Activated CD4-positive, alpha-beta T cell treated with anti-CD3 and anti-CD28 coated beads, Interleukin-2, Interleukin-6, amounts not matched to agents 100 ng/mL and 50 ng/mL, durations not matched to agents 16 hours and 8 hours (primary cell): ENCODE data around the gene KIF15.

Experiments
- DNase-seq: peaks from one replicate; pipeline ENCODE4 v3.0.0-alpha.2; 2020

The KIF15 gene

DNA sequence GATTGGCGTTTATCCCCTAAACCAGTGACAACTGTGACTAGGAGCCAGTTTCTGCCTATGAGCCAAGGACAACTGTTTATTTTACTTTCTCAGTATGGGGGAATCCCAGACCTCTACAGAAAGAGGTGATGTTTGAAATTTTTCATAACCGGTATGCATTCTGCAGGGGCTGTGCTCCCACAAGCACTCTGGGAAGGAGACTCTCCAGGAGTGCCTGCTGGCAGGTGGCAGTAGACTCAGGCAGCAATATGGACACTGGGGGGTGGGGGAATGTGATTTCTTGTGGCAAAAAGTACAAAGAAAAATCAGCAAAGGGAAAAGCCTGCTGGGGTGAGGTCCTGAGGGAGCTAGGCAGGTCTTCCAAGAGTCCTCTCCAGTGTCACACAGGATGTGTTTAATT is 118.7 kb downstream of the KIF15 start:
- no peak for DNase-seq

DNA sequence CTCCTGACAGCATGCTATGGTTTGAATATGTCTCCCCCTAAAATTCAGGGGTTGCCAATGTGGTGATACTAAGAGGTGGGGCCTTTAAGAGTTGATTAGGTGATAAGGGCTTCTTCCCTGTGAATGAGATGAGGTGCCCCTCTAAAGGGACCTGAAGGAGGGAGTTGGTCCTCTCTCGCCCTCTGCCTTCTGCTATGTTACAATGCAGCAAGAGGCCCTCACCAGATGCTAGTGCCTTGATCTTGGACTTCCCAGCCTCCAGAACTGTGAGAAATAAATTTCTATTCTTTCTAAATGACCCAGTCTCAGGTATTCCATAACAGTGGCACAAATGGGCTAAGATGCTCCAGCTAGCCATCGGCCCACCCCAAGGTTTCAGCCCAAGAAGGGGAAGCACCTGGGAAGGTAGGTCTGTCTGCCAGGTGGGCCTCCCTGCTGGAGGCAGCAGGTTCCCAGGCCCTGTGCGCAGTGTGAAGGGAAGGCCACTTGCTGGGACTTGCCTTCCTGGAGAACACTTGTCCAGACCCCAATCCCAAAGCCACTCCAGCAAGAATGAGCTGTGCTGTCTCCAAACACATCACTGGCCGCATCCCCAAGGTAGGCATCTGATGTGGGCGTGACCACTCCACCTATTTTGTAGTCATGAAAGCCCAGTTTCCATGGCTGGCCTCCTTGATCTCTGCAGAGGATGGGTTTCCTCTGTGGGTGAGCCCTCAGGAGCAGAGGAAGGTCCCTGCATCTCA is 121.8 kb downstream of the KIF15 start:
- DNase-seq, result no peak

DNA sequence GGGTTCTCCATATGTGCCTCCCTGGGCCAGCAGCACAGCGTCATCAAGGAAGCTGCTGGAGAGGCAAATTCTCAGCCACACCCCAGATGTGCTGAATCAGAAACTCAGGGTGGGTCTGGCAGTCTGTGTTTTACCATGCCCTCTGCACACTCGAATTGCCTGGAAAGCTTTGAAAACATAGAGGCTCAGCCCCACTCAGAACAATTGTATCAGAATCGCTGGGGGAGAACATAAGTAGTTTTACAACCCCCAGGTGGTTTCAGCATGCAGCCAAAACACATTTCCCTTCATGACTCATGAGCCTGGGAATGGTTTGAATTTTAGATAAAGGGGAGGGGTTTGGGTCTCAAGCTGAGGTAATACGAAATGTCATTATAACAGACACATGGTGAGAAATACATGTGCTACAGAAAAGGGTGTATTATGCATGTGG is 122.4 kb downstream of the KIF15 start:
- no peak for DNase-seq

DNA sequence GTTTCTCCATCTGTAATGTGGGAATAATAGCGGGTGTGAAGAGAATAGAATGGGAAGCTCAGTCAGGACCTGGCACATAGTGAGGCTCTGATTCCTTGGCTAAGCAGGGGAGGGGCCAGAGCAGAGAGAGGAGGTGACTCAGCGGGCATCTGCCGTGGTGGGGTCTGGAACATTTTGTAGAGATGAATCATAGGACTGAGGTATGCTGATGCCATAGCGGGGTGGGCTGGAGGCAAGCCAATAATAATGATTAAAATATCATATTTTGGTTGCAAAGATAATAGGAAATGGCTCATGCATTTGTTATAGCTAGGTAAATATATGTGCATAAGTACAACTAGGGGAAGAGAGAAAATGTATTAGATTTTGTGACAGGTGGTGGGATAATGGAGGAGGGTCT is 124.0 kb downstream of the KIF15 start:
- DNase-seq, result no peak

DNA sequence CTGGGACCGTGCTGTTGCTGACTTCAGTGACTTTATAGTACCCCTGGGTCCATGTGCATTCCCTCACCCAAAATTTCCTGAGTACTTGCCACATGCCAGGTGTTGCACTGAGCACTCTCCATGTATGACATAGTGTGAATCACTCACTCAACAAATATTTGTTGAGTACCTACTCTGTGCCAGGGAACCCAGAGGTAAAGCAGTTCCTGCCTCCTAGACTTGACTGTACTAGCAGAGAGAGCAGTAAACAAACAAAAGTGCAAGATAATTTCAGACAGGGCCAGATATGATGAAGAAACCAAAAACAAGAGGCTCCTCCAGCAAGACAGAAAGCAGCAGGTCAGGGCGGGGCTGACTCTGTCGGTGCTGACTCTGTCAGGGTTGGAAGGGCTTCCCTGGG is 125.0 kb downstream of the KIF15 start:
- no peak for DNase-seq

DNA sequence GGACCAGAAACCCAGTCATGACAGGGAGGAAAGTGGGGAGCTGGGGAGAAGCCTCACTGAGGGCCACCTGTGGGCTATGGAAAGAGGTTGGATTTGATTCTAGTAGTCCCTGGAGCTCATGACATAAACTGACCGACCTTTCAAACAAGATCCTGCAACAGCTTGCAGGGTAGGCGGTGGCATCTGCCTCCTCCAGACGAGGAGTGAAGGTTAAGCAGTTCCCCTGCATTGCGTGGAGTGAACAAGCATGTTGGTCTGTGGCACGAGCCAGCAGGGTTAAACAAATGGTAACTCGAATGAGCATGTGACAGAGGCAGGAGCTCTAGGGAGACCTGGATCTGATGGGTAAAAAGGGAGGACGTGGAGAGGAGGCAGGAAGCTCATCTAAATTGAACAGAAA is 125.5 kb downstream of the KIF15 start:
- DNase-seq, result no peak

DNA sequence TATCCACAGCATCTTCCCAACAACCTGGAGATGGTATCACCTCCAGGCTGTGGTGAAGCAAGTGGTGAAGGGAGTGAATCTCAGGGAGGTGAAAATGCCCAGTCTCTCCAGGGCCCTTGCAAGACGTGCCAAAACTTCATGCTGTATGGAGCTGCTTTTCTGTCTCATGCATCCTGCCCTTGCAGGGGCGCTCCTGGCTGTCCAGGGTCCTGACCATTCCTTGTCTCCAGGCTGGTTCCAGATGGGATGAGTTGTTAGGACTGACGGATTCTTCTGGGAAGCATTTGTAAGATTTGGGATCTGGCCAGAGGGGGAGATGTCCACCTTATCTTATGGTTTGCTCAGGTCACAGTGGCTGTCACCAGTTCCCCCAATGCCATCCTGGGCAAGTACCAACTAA is 128.7 kb downstream of the KIF15 start:
- no peak for DNase-seq

DNA sequence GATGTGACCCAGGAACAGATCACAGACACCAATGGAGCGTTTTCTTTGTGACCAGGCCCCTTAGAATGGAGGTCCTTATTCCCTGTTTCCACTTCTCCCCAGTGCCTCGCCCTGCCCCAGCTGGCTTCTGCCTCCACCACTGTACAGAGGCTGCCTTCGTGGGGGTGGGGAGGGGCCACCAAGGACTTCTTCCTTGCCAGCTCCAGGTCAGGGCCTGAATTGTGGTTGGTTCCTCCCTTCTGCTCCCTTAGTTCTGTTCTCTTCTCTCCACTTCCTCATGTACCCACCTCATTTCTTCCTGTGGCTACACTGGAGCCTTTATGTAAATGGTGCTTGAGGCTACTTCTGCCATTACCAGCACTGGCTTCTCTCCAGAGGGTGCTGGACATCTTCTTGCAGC is 129.3 kb downstream of the KIF15 start:
- no peak for DNase-seq

DNA sequence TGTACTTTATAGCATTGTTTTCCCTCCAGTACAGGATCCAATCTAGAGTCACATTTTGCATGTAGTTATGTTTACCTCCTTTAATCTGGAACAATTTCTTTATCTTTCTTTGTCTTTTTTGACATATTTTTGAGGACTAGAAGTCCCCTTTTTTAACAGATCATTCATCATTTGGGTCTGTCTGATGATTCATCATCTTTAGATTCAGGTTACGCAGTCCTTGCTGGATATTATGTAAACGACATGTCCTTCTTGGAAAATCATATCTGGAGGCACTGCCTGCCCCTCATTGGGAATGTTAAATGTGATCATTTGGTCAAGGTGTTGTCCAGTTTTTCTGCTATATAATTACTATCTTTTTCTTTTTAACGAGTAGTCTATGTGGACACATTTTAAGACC is 131.1 kb downstream of the KIF15 start:
- DNase-seq, result no peak

DNA sequence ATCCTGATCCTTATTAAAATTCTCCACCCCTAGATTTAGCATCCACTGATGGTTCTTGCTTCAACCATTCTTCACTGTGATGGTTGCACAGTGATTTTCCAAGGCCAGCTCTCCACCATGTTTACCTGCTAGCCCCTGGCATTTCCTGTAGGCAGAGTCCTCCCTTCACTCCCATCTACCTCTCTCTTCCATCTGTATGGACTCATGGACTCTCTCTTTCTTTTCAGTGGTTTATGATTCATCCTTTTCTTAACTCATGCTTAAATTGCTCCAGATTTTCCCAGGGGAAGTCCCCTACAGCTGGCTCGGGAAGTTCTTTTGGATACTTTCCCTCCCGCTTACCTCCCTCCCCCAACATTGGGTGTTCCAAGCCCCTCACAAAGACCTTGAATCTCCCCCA is 131.5 kb downstream of the KIF15 start:
- no peak for DNase-seq

DNA sequence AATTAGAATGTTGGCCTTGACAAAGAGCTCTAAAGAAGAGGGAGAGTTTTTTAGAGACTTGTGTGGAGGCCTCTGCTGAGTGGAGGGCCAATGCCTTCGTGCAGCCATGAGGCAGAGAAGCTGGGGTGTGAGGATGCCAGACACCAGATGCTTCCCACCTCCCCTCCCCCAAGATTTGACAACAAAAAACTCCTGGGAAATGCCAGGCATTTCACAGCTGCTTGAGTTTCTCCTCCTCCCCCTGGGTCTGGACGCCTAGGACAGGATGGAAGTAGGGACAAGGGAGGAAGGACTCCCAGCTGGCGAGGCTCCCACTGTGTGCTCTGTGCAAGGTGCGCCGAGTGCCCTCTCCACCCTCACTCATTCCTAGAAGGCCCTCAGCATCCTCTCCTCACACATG is 132.9 kb downstream of the KIF15 start:
- DNase-seq, result no peak

DNA sequence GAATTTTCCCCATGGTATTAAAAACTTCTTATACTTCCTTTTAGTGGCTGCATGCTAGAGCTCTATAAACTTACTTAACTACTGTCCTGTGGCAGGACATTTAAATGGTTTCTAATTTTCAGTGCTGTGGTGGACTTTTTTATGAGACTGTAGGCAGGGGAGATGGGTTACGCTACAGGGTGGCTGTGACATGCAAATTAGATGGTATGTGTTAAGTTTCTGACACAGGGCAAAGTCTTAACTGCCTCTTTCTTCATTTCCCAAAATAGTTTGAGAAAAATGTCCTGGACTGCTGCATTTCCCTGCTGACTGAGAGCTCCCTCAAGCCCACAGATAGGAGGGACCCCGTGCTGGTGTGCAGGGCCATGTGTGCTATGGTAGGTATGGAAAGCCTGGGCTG is 134.8 kb downstream of the KIF15 start:
- DNase-seq, result no peak

DNA sequence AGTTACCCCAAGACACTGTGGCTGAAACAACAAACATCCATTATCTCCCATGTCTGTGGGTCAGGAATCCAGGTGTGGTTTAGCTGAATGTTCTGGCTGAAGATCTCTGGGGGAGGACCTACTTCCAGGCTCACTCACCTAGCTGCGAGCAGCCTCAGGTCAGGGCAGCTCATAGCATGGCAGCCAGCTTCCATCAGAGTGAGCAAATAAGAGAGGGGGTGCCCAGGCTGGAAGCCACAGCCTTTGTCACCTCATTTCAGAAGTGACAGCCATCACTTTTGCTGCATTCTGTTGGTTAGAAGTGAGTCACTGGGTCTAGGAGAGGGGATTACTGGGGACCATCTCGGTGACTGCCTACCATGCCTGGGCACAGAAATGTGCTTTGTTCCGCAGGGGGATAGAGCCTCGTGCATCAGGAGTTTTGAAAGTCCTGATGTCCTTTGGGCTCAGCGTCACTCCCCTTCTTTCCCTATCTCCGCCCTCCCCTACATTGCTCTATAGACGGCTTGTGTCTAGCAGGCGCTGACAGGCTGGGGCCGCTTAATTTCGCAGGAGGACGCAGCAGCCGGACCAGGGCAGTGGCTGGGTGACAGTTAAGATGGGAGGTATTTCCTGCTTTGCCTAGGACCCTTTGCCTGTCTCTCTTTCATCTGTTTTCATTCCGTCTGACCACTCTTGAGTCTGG is 138.2 kb downstream of the KIF15 start:
- DNase-seq, result no peak

DNA sequence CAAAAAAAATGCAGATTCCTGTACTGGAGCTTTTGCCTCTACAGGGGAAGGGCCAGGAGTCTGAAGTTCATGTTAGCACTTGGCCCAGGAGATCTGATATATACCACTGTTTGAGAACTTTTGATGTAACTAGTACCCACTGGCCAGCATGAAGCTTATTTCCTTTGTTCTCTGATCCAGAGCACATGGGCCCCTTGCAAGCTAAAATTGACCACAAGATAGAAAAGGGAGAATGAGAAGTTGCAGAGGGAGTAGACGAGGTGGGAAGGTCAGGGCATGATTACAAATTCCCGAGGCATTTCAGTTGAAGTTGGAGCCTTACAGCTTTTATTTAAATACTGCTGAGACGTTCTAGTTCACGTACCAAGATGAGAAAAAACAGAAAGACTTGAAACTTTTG is 141.0 kb downstream of the KIF15 start:
- DNase-seq, result no peak
